ENCODE data around the gene ITPR1. TPM values are rescaled to one million over a fixed set of nuclear protein-coding genes. Genes with fewer than 3 reads are reported as not detected.
"Not testable (repeated sequence)": the region's sequence is repeated elsewhere in the genome, so short reads cannot be mapped to it uniquely, and the experiment has no call there.

Gene ITPR1
- polyA plus RNA-seq, 1 donor from 2014 or later: 38.3 TPM

- peak overlapping the region in 1 of 3 donors; percentile 47 for H3K27ac Mint-ChIP-seq
Measured at GRCh38 chr3:4761759-4762158, 268.6 kb downstream of the ITPR1 start.

GRCh38 chr3:4762481-4763230, 269.5 kb downstream of the ITPR1 start:
- H3K4me1 Mint-ChIP-seq: not testable (repeated sequence)
- H3K27ac Mint-ChIP-seq: peak overlapping the region in 1 of 3 donors; percentile 53

More at GRCh38 chr3:4761759-4762158, 268.6 kb downstream of the ITPR1 start:
- H3K36me3 Mint-ChIP-seq: peaks cover 26% of the 10 kb centered on the region
- H3K9me3 Mint-ChIP-seq: peaks cover 0 to 6% (median 0%) of the 10 kb centered on the region in 3 donors
- H3K4me1 Mint-ChIP-seq: peaks cover 0 to 5% (median 0%) of the 10 kb centered on the region in 3 donors
- peak overlapping the region in 1 of 4 donors; percentile 8 for H3K4me3 Mint-ChIP-seq
- H3K27me3 Mint-ChIP-seq: no peaks in the 10 kb centered on the region

GRCh38 chr3:4763604-4764247, 270.6 kb downstream of the ITPR1 start:
- Mint-ChIP-seq H3K36me3 (peaks cover 28% of the 10 kb centered on the region), H3K4me1 (peaks cover 0 to 5% (median 0%) of the 10 kb centered on the region in 3 donors), H3K9me3 (peaks cover 0 to 6% (median 0%) of the 10 kb centered on the region in 3 donors), H3K27me3 (no peaks in the 10 kb centered on the region), H3K4me3 (no peak overlapping the region), H3K27ac (peak overlapping the region in 1 of 3 donors; percentile 53)

More at GRCh38 chr3:4762481-4763230, 269.5 kb downstream of the ITPR1 start:
- not testable (repeated sequence) for H3K27me3 Mint-ChIP-seq, H3K9me3 Mint-ChIP-seq, H3K4me3 Mint-ChIP-seq
- peaks cover 26% of the 10 kb centered on the region for H3K36me3 Mint-ChIP-seq

- Mint-ChIP-seq H3K27me3 (no peaks in the 10 kb centered on the region), H3K4me1 (peaks cover 0 to 2% (median 0%) of the 10 kb centered on the region in 3 donors), H3K4me3 (no peak overlapping the region), H3K9me3 (peaks cover 0 to 6% (median 0%) of the 10 kb centered on the region in 3 donors), H3K36me3 (peaks cover 22% of the 10 kb centered on the region), H3K27ac (peak overlapping the region in 2 of 3 donors; percentile 19 to 60)
Measured at GRCh38 chr3:4765212-4765611, 272.1 kb downstream of the ITPR1 start.

- Mint-ChIP-seq H3K4me3 (no peak overlapping the region), H3K36me3 (peaks cover 22% of the 10 kb centered on the region), H3K4me1 (no peaks in the 10 kb centered on the region), H3K27me3 (no peaks in the 10 kb centered on the region), H3K9me3 (peaks cover 0 to 6% (median 0%) of the 10 kb centered on the region in 3 donors), H3K27ac (no peak overlapping the region)
Measured at GRCh38 chr3:4766263-4766662, 273.1 kb downstream of the ITPR1 start.

- Mint-ChIP-seq H3K9me3 (peaks cover 0 to 6% (median 0%) of the 10 kb centered on the region in 3 donors), H3K4me3 (no peak overlapping the region), H3K27ac (no peak overlapping the region), H3K27me3 (no peaks in the 10 kb centered on the region), H3K4me1 (no peaks in the 10 kb centered on the region), H3K36me3 (peaks cover 17% of the 10 kb centered on the region)
Measured at GRCh38 chr3:4766716-4767499, 273.8 kb downstream of the ITPR1 start.

- peak overlapping the region in 1 of 4 donors; percentile 59 for H3K4me3 Mint-ChIP-seq
Measured at GRCh38 chr3:4768021-4768420, 274.9 kb downstream of the ITPR1 start.

GRCh38 chr3:4768521-4768920, 275.4 kb downstream of the ITPR1 start:
- Mint-ChIP-seq H3K9me3 (peaks cover 0 to 3% (median 0%) of the 10 kb centered on the region in 3 donors), H3K4me1 (no peaks in the 10 kb centered on the region), H3K27me3 (no peaks in the 10 kb centered on the region), H3K36me3 (peaks cover 5% of the 10 kb centered on the region), H3K4me3 (no peak overlapping the region), H3K27ac (no peak overlapping the region)

More at GRCh38 chr3:4768021-4768420, 274.9 kb downstream of the ITPR1 start:
- Mint-ChIP-seq H3K9me3 (peaks cover 0 to 3% (median 0%) of the 10 kb centered on the region in 3 donors), H3K36me3 (peaks cover 7% of the 10 kb centered on the region), H3K27ac (peak overlapping the region in 1 of 3 donors; percentile 44), H3K4me1 (no peaks in the 10 kb centered on the region), H3K27me3 (no peaks in the 10 kb centered on the region)

GRCh38 chr3:4770561-4770960, 277.4 kb downstream of the ITPR1 start:
- H3K9me3 Mint-ChIP-seq: no peaks in the 10 kb centered on the region
- H3K27ac Mint-ChIP-seq: no peak overlapping the region
- no peak overlapping the region for H3K4me3 Mint-ChIP-seq
- no peaks in the 10 kb centered on the region for H3K4me1 Mint-ChIP-seq
- no peaks in the 10 kb centered on the region for H3K27me3 Mint-ChIP-seq
- H3K36me3 Mint-ChIP-seq: peaks cover 4% of the 10 kb centered on the region

GRCh38 chr3:4771243-4771642, 278.1 kb downstream of the ITPR1 start:
- H3K27ac Mint-ChIP-seq: no peak overlapping the region
- H3K4me3 Mint-ChIP-seq: no peak overlapping the region
- peaks cover 4% of the 10 kb centered on the region for H3K36me3 Mint-ChIP-seq
- no peaks in the 10 kb centered on the region for H3K4me1 Mint-ChIP-seq
- H3K27me3 Mint-ChIP-seq: no peaks in the 10 kb centered on the region
- no peaks in the 10 kb centered on the region for H3K9me3 Mint-ChIP-seq

- Mint-ChIP-seq H3K27me3 (no peaks in the 10 kb centered on the region), H3K36me3 (peaks cover 4% of the 10 kb centered on the region), H3K4me3 (no peak overlapping the region), H3K9me3 (no peaks in the 10 kb centered on the region), H3K4me1 (no peaks in the 10 kb centered on the region), H3K27ac (no peak overlapping the region)
Measured at GRCh38 chr3:4772171-4772804, 279.1 kb downstream of the ITPR1 start.

GRCh38 chr3:4772858-4773257, 279.7 kb downstream of the ITPR1 start:
- Mint-ChIP-seq H3K27me3 (no peaks in the 10 kb centered on the region), H3K4me3 (peak overlapping the region in 1 of 4 donors; percentile 1), H3K36me3 (peaks cover 4% of the 10 kb centered on the region), H3K9me3 (no peaks in the 10 kb centered on the region), H3K27ac (no peak overlapping the region), H3K4me1 (no peaks in the 10 kb centered on the region)

GRCh38 chr3:4773583-4773982, 280.4 kb downstream of the ITPR1 start:
- Mint-ChIP-seq H3K4me1 (no peaks in the 10 kb centered on the region), H3K27ac (no peak overlapping the region), H3K9me3 (no peaks in the 10 kb centered on the region), H3K27me3 (no peaks in the 10 kb centered on the region), H3K36me3 (peaks cover 4% of the 10 kb centered on the region), H3K4me3 (no peak overlapping the region)

- H3K27ac Mint-ChIP-seq: peak overlapping the region in 1 of 3 donors; percentile 17
- no peaks in the 10 kb centered on the region for H3K4me1 Mint-ChIP-seq
- no peak overlapping the region for H3K4me3 Mint-ChIP-seq
- H3K9me3 Mint-ChIP-seq: no peaks in the 10 kb centered on the region
- H3K36me3 Mint-ChIP-seq: peaks cover 9% of the 10 kb centered on the region
- H3K27me3 Mint-ChIP-seq: no peaks in the 10 kb centered on the region
Measured at GRCh38 chr3:4774531-4774930, 281.4 kb downstream of the ITPR1 start.
